ENCODE measurements around the gene ARHGAP24. TPM values are rescaled to one million over a fixed set of nuclear protein-coding genes. Genes with fewer than 3 reads are reported as not detected.

ARHGAP24 gene
- total RNA-seq, 4 donors from 2014 or later, result 17.8 to 65.2 (median 27.2) TPM

- H3K9me3 ChIP-seq, result no peaks in the 10 kb centered on the region
- H3K4me3 ChIP-seq, result no peak overlapping the region
- H3K27ac ChIP-seq, result no peak overlapping the region
- 46% methylated on average over 2 of the region's 2 CpGs for whole genome bisulfite sequencing
- DNase-seq (ENCODE audit: low spot score in 2 of 2), result no peak
- no peaks in the 10 kb centered on the region for H3K27me3 ChIP-seq
- H3K36me3 ChIP-seq, result no peaks in the 10 kb centered on the region
- H3K4me1 ChIP-seq, result peaks cover 38% of the 10 kb centered on the region
- TF ChIP-seq POLR2A (IDR thresholded peaks at IDR 0.05) (no peak), EP300 (IDR thresholded peaks at IDR 0.05) (no peak), POLR2AphosphoS5 (IDR thresholded peaks at IDR 0.05) (no peak)
- TF ChIP-seq, protein P1, sequence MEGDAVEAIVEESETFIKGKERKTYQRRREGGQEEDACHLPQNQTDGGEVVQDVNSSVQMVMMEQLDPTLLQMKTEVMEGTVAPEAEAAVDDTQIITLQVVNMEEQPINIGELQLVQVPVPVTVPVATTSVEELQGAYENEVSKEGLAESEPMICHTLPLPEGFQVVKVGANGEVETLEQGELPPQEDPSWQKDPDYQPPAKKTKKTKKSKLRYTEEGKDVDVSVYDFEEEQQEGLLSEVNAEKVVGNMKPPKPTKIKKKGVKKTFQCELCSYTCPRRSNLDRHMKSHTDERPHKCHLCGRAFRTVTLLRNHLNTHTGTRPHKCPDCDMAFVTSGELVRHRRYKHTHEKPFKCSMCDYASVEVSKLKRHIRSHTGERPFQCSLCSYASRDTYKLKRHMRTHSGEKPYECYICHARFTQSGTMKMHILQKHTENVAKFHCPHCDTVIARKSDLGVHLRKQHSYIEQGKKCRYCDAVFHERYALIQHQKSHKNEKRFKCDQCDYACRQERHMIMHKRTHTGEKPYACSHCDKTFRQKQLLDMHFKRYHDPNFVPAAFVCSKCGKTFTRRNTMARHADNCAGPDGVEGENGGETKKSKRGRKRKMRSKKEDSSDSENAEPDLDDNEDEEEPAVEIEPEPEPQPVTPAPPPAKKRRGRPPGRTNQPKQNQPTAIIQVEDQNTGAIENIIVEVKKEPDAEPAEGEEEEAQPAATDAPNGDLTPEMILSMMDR (IDR thresholded peaks at IDR 0.05), result no peak
Measured at GRCh38 chr4:85738721-85739120, 263.8 kb downstream of the ARHGAP24 start.

GRCh38 chr4:85740431-85740861, 265.5 kb downstream of the ARHGAP24 start:
- DNase-seq (ENCODE audit: low spot score in 2 of 2), result no peak
- Histone ChIP-seq H3K9me3 (no peaks in the 10 kb centered on the region), H3K36me3 (no peaks in the 10 kb centered on the region), H3K4me3 (no peak overlapping the region), H3K27me3 (no peaks in the 10 kb centered on the region), H3K4me1 (peaks cover 35% of the 10 kb centered on the region), H3K27ac (no peak overlapping the region)
- WGBS, result 56% methylated on average over 5 of the region's 5 CpGs
- TF ChIP-seq EP300 (IDR thresholded peaks at IDR 0.05) (no peak), POLR2A (IDR thresholded peaks at IDR 0.05) (no peak), POLR2AphosphoS5 (IDR thresholded peaks at IDR 0.05) (no peak)
- TF ChIP-seq, protein P1 (IDR thresholded peaks at IDR 0.05), result no peak

GRCh38 chr4:85741381-85741780, 266.4 kb downstream of the ARHGAP24 start:
- H3K27ac ChIP-seq, result no peak overlapping the region
- peaks cover 34% of the 10 kb centered on the region for H3K4me1 ChIP-seq
- no peak for DNase-seq (ENCODE audit: low spot score in 2 of 2)
- no peaks in the 10 kb centered on the region for H3K9me3 ChIP-seq
- H3K36me3 ChIP-seq, result no peaks in the 10 kb centered on the region
- H3K27me3 ChIP-seq, result no peaks in the 10 kb centered on the region
- H3K4me3 ChIP-seq, result no peak overlapping the region
- TF ChIP-seq EP300 (IDR thresholded peaks at IDR 0.05) (no peak), POLR2AphosphoS5 (IDR thresholded peaks at IDR 0.05) (no peak), POLR2A (IDR thresholded peaks at IDR 0.05) (no peak)
- TF ChIP-seq, protein P1 (IDR thresholded peaks at IDR 0.05), result no peak
- WGBS, result 80% methylated on average over 2 of the region's 2 CpGs

DNA sequence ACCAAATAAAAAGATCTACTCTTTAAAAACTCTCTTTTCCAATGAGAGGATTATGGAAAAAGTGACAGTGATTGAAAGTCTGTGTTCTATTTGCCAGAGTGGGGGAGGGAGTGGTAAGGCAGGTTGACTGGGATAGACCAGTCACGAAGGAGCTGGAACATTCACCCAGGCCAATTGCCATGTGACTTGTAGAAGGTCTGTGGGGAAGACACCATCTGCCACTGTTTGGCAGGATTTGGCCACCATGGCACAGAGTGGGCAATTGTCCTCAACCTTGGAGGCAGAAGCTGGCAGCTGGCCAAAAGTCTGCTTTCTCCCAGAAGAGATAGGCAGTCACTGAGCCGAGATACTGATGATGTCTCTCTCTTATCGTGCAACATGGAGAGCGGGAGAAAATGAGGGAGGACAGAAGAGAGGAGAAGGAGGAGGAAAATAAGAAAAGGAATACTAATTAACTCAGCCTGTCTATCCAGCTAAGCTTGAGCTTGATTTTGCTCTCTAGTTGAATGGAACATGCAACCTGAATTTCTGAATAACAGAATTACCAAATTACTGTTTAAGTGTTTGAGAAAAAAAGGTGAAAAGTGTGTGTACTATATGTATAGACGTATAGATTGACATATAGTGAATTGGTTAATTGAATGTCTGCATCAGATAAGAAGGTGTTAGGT, 267.1 kb downstream of the ARHGAP24 start:
- H3K4me1 ChIP-seq, result peaks cover 34% of the 10 kb centered on the region
- no peaks in the 10 kb centered on the region for H3K27me3 ChIP-seq
- WGBS, result 63% methylated on average over 5 of the region's 5 CpGs
- no peaks in the 10 kb centered on the region for H3K9me3 ChIP-seq
- H3K27ac ChIP-seq, result no peak overlapping the region
- TF ChIP-seq, protein P1 (IDR thresholded peaks at IDR 0.05), result no peak
- no peak for TF ChIP-seq EP300 (IDR thresholded peaks at IDR 0.05)
- TF ChIP-seq POLR2A (IDR thresholded peaks at IDR 0.05), result no peak
- TF ChIP-seq POLR2AphosphoS5 (IDR thresholded peaks at IDR 0.05), result no peak
- no peaks in the 10 kb centered on the region for H3K36me3 ChIP-seq
- no peak for DNase-seq (ENCODE audit: low spot score in 2 of 2)
- H3K4me3 ChIP-seq, result no peak overlapping the region

DNA sequence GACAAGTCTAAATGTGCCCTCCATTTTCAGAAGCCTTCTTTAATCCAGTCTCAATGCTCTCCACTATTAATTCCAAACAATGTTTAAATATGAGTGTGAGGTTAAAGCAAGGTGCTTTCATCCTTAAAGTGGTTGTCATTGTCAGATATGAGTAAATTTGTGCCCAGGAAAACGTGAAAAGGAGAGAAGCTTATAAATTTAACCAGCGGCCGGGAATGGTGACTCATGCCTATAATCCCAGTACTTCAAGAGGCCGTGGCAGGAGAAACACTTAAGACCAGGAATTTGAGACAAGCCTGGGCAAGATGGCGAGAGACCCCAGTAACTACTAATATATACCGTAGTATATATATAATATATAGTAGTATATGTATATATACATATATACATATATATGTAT, 270.0 kb downstream of the ARHGAP24 start:
- DNase-seq (ENCODE audit: low spot score in 2 of 2), result no peak

More for the DNA sequence above, 270.0 kb downstream of the ARHGAP24 start:
- Histone ChIP-seq H3K9me3 (no peaks in the 10 kb centered on the region), H3K27ac (no peak overlapping the region), H3K27me3 (no peaks in the 10 kb centered on the region), H3K4me1 (peaks cover 35% of the 10 kb centered on the region), H3K36me3 (no peaks in the 10 kb centered on the region), H3K4me3 (no peak overlapping the region)
- TF ChIP-seq POLR2AphosphoS5 (IDR thresholded peaks at IDR 0.05) (no peak), EP300 (IDR thresholded peaks at IDR 0.05) (no peak), POLR2A (IDR thresholded peaks at IDR 0.05) (no peak)
- TF ChIP-seq, protein P1 (IDR thresholded peaks at IDR 0.05), result no peak
- 77% methylated on average over 6 of the region's 6 CpGs for WGBS
